Naive thymus-derived CD4-positive, alpha-beta T cell (primary cell): Measurements from ENCODE around the gene PCDHGA6. TPM values are rescaled to one million over a fixed set of nuclear protein-coding genes. Genes with fewer than 3 reads are reported as not detected.
A peak's percentile ranks its signal among the peaks of the same experiment; 100 is the strongest.
"Not testable (repeated sequence)": the region's sequence is repeated elsewhere in the genome, so short reads cannot be mapped to it uniquely, and the experiment has no call there.

Experiments
- ATAC-seq: fragments of 150-1000 bp; cut with Tn5 transposase; 2 replicates; pipeline ENCODE4 v1.10.0; 2021; ENCODE audit warnings: mild to moderate bottlenecking, moderate library complexity
- CTCF ChIA-PET: fragments of 350-600 bp; sonication (Branson Sonifier 250); formaldehyde crosslinking; loops from one replicate; lab custom pipeline; 2021; ENCODE audit warnings: antibody characterized with exemption; lab: Charles Lee
- POLR2A ChIA-PET: fragments of 350-600 bp; sonication (Branson Sonifier 250); formaldehyde crosslinking; loops from one replicate; lab custom pipeline; 2021; ENCODE audit warnings: antibody characterized with exemption, inconsistent platforms; lab: Charles Lee
- DNase-seq, 9 donors: peaks; one replicate each; pipeline versions ENCODE4 v3.0.0 to v3.0.0-alpha.2; 2020 to 2022; ENCODE audit warnings: mixed read lengths in 1 of 9
- H3K27ac ChIP-seq: one replicate; pipeline ENCODE4 v1.7.0; 2013; ENCODE audit warnings: mild to moderate bottlenecking, low read depth, low read length, moderate library complexity
- H3K27me3 ChIP-seq, 2 donors: one replicate each; pipeline ENCODE4 v1.7.0; 2013; ENCODE audit warnings: low read length in 2 of 2, mild to moderate bottlenecking in 2 of 2, moderate library complexity in 2 of 2; ENCODE audit not compliant: control insufficient read depth in 2 of 2, insufficient read depth in 2 of 2
- H3K36me3 ChIP-seq, 3 experiments: 1 replicate in 2 of 3; 2 replicates in 1 of 3; pipeline ENCODE4 v1.7.0; 2013; ENCODE audit warnings: low read length in 3 of 3, mild to moderate bottlenecking in 3 of 3, moderate library complexity in 1 of 3; ENCODE audit not compliant: insufficient read depth in 3 of 3, control insufficient read depth in 2 of 3
- H3K4me1 ChIP-seq, 2 donors: one replicate each; pipeline ENCODE4 v1.7.0; 2013; ENCODE audit warnings: low read length in 2 of 2, mild to moderate bottlenecking in 2 of 2, moderate library complexity in 1 of 2; ENCODE audit not compliant: control insufficient read depth in 2 of 2, insufficient read depth in 2 of 2
- H3K4me3 ChIP-seq: 2 replicates; pipeline ENCODE4 v1.7.0; 2013; ENCODE audit warnings: mild to moderate bottlenecking, low read length
- H3K9me3 ChIP-seq, 3 experiments: 1 replicate in 2 of 3; 2 replicates in 1 of 3; pipeline ENCODE4 v1.7.0; 2013; ENCODE audit warnings: low read length in 3 of 3; ENCODE audit not compliant: control insufficient read depth in 2 of 3
- H3K27ac Mint-ChIP-seq, 9 donors: one replicate each; pipeline ENCODE4 v1.8.0; 2020 to 2022; ENCODE audit warnings: mixed read lengths in 9 of 9, mild to moderate bottlenecking in 8 of 9, moderate library complexity in 5 of 9, inconsistent platforms in 2 of 9
- H3K27me3 Mint-ChIP-seq, 5 donors: one replicate each; pipeline ENCODE4 v1.8.0; 2021 to 2022; ENCODE audit warnings: mixed read lengths in 5 of 5, mild to moderate bottlenecking in 1 of 5
- H3K36me3 Mint-ChIP-seq, 5 donors: one replicate each; pipeline ENCODE4 v1.8.0; 2020 to 2022; ENCODE audit warnings: mixed read lengths in 5 of 5, mild to moderate bottlenecking in 3 of 5, inconsistent platforms in 1 of 5
- H3K4me1 Mint-ChIP-seq, 7 donors: one replicate each; pipeline ENCODE4 v1.8.0; 2020 to 2022; ENCODE audit warnings: mixed read lengths in 7 of 7, mild to moderate bottlenecking in 3 of 7, inconsistent platforms in 1 of 7
- H3K4me3 Mint-ChIP-seq, 10 donors: one replicate each; pipeline ENCODE4 v1.8.0; 2020 to 2022; ENCODE audit warnings: mild to moderate bottlenecking in 10 of 10, mixed read lengths in 10 of 10, moderate library complexity in 6 of 10, inconsistent platforms in 2 of 10
- H3K9me3 Mint-ChIP-seq, 11 donors: one replicate each; pipeline ENCODE4 v1.8.0; 2020 to 2022; ENCODE audit warnings: mixed read lengths in 11 of 11, mild to moderate bottlenecking in 4 of 11, inconsistent platforms in 1 of 11, moderate library complexity in 1 of 11
- intact Hi-C, 2 donors: fragments of 100-400 bp; cut with micrococcal nuclease; formaldehyde crosslinking; loops; one replicate each; pipeline ENCODE4 v1.15.1; 2023
- polyA plus RNA-seq, 2 donors: library from polyadenylated mRNA; unstranded; fragments of 300-500 nt; fragmentation: Illumina TruSeq; gene quantifications; one replicate each; pipeline ENCODE4 v1.2.3, GENCODE V29; 2021
- total RNA-seq, 6 experiments: library from RNA in 5 of 6; stranded (reverse) in 5 of 6; gene quantifications; 1 replicate in 5 of 6; 2 replicates in 1 of 6; pipeline ENCODE4 v1.2.3 and lab custom pipeline; 2021 to 2026

The PCDHGA6 gene
- total and polyA plus RNA-seq, 7 experiments from 2014 or later, result 0.24 to 0.70 (median 0.35) TPM; not detected in 2

DNA sequence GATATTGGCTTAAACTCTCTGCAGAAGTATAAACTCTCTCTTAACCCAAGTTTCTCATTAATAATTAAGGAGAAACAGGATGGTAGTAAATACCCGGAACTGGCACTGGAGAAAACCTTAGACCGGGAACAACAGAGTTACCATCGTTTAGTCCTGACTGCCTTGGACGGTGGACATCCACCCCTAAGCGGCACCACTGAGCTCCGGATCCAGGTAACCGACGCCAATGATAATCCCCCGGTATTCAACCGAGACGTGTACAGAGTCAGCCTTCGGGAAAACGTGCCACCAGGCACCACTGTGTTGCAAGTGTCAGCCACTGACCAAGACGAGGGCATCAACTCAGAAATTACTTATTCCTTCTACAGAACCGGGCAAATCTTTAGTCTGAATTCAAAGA is 24.9 kb downstream of the PCDHGA6 start:
- no peak for DNase-seq
- H3K9me3 Mint-ChIP-seq, result peaks cover 4 to 82% (median 38%) of the 10 kb centered on the region in 11 donors

DNA sequence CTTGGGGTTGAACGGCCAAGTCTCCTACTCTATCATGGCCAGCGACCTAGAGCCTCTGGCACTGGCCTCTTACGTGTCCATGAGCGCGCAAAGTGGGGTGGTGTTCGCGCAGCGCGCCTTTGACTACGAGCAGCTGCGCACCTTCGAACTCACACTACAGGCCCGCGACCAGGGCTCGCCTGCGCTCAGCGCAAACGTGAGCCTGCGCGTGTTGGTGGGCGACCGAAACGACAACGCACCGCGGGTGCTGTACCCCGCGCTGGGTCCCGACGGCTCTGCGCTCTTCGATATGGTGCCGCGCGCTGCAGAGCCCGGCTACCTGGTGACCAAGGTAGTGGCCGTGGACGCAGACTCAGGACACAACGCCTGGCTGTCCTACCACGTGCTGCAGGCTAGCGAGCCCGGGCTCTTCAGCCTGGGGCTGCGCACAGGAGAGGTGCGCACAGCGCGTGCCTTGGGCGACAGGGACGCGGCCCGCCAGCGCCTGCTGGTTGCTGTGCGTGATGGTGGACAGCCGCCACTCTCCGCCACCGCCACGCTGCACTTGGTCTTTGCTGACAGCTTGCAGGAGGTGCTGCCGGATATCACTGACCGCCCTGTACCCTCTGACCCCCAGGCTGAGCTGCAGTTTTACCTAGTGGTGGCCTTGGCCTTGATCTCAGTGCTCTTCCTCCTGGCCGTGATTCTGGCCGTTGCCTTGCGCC is 26.0 kb downstream of the PCDHGA6 start:
- H3K27me3 ChIP-seq, result peaks cover 2 to 18% of the 10 kb centered on the region in 2 donors
- intact Hi-C loops, result no loop called here
- no peak overlapping the region for H3K4me3 ChIP-seq
- ChIA-PET POLR2A (no interaction called here), CTCF (no interaction called here)
- peaks cover 48 to 84% (median 70%) of the 10 kb centered on the region in 5 donors for H3K27me3 Mint-ChIP-seq
- H3K27ac Mint-ChIP-seq, result peak overlapping the region in 4 of 9 donors; percentile 10 to 74 (median 66)
- ATAC-seq (no peak), DNase-seq (no peak)
- peaks cover 0 to 6% (median 2%) of the 10 kb centered on the region in 7 donors for H3K4me1 Mint-ChIP-seq
- H3K4me1 ChIP-seq, result no peaks in the 10 kb centered on the region
- H3K9me3 ChIP-seq, result peaks cover 0 to 35% (median 0%) of the 10 kb centered on the region in 3 experiments
- H3K27ac ChIP-seq, result no peak overlapping the region
- peaks cover 4 to 82% (median 41%) of the 10 kb centered on the region in 11 donors for H3K9me3 Mint-ChIP-seq
- H3K4me3 Mint-ChIP-seq, result peak overlapping the region in 5 of 10 donors; percentile 3 to 71 (median 23)
- no peaks in the 10 kb centered on the region for H3K36me3 ChIP-seq
- H3K36me3 Mint-ChIP-seq, result peaks cover 4 to 29% (median 9%) of the 10 kb centered on the region in 5 donors

More for the DNA sequence above, 24.9 kb downstream of the PCDHGA6 start:
- no peak for ATAC-seq
- H3K9me3 ChIP-seq, result peaks cover 0 to 45% (median 0%) of the 10 kb centered on the region in 3 experiments
- no peak overlapping the region for H3K27ac ChIP-seq
- peak overlapping the region in 2 of 9 donors; percentile 43 to 83 for H3K27ac Mint-ChIP-seq
- intact Hi-C loops, result no loop called here
- peaks cover 2 to 18% of the 10 kb centered on the region in 2 donors for H3K27me3 ChIP-seq
- peak overlapping the region in 3 of 10 donors; percentile 23 to 41 (median 33) for H3K4me3 Mint-ChIP-seq
- peaks cover 4 to 28% (median 9%) of the 10 kb centered on the region in 5 donors for H3K36me3 Mint-ChIP-seq
- H3K4me1 Mint-ChIP-seq, result peaks cover 0 to 6% (median 2%) of the 10 kb centered on the region in 7 donors
- no peak overlapping the region for H3K4me3 ChIP-seq
- ChIA-PET CTCF (no interaction called here), POLR2A (no interaction called here)
- H3K36me3 ChIP-seq, result no peaks in the 10 kb centered on the region
- H3K4me1 ChIP-seq, result no peaks in the 10 kb centered on the region
- H3K27me3 Mint-ChIP-seq, result peaks cover 50 to 83% (median 70%) of the 10 kb centered on the region in 5 donors

DNA sequence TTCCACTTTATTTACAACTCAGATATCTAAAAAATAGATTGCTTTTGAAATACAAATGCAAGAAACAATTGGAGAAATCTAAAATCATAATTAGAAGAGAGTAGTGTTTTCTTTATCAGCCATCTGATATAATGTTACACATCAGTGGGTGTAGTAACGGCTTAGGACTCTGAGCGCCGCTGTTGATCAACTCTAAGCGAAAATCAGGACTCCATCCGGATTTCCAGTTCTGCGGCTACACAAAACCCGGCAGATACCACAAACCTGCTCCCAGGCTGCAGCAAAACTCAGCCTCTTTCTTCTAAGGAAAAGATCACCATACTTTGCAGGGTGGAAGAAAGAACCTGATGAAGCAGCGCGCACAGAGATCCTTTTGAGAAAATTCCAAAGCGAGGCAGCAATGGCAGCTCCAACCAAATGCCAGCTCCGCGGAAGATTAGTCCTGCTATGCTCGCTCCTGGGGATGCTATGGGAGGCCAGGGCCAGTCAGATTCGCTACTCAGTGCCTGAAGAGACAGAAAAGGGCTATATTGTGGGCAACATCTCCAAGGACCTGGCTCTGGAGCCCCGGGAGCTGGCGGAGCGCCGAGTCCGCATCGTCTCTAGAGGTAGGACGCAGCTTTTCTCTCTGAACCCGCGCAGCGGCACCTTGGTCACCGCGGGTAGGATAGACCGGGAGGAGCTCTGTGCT is 29.0 kb downstream of the PCDHGA6 start, which contains the start of gene PCDHGA9:
PCDHGA9 (plus strand) TSS at position 226 of the 691 bp plus-strand sequence; CDS start at position 401, 175 bp downstream.
- ATAC-seq, result no peak
- Mint-ChIP-seq H3K36me3 (peaks cover 4 to 34% (median 9%) of the 10 kb centered on the region in 5 donors), H3K4me3 (peak within 1 kb of the TSS in 9 of 10 donors; percentile 28 to 76 (median 68)), H3K27ac (peak within 1 kb of the TSS in 3 of 9 donors; percentile 8 to 49 (median 49)), H3K9me3 (peaks cover 5 to 82% (median 41%) of the 10 kb centered on the region in 11 donors), H3K27me3 (peaks cover 50 to 82% (median 74%) of the 10 kb centered on the region in 5 donors), H3K4me1 (peaks cover 0 to 10% (median 4%) of the 10 kb centered on the region in 7 donors)
- peaks cover 0 to 34% (median 0%) of the 10 kb centered on the region in 3 experiments for H3K9me3 ChIP-seq
- intact Hi-C loops, result no loop called here
- H3K36me3 ChIP-seq, result no peaks in the 10 kb centered on the region
- POLR2A ChIA-PET, result no interaction called here
- DNase-seq, result no peak
- CTCF ChIA-PET, result no interaction called here
- H3K27me3 ChIP-seq, result peaks cover 7 to 26% of the 10 kb centered on the region in 2 donors
- no peak within 1 kb of the TSS for H3K4me3 ChIP-seq
- H3K4me1 ChIP-seq, result no peaks in the 10 kb centered on the region
- no peak within 1 kb of the TSS for H3K27ac ChIP-seq

DNA sequence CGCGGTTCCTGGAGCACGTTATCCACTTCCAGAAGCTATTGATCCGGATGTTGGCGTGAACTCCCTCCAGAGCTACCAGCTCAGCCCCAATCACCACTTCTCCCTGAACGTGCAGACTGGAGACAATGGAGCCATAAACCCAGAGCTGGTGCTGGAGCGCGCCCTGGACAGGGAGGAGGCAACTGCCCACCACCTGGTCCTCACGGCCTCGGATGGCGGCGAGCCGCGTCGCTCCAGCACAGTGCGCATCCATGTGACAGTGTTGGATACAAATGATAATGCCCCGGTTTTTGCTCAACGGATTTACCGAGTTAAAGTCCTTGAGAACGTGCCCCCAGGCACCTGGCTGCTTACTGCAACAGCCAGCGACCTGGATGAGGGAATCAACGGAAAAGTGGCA is 29.7 kb downstream of the PCDHGA6 start:
- peaks cover 8 to 26% of the 10 kb centered on the region in 2 donors for H3K27me3 ChIP-seq
- Mint-ChIP-seq H3K9me3 (peaks cover 7 to 88% (median 45%) of the 10 kb centered on the region in 11 donors), H3K27ac (peak overlapping the region in 2 of 9 donors; percentile 49), H3K4me3 (peak overlapping the region in 3 of 10 donors; percentile 29 to 69 (median 56)), H3K27me3 (peaks cover 57 to 86% (median 81%) of the 10 kb centered on the region in 5 donors), H3K4me1 (peaks cover 0 to 16% (median 5%) of the 10 kb centered on the region in 7 donors), H3K36me3 (peaks cover 6 to 37% (median 9%) of the 10 kb centered on the region in 5 donors)
- H3K36me3 ChIP-seq, result no peaks in the 10 kb centered on the region
- no peaks in the 10 kb centered on the region for H3K4me1 ChIP-seq
- H3K9me3 ChIP-seq, result peaks cover 0 to 39% (median 0%) of the 10 kb centered on the region in 3 experiments
- ChIA-PET CTCF (no interaction called here), POLR2A (no interaction called here)
- ATAC-seq (no peak), DNase-seq (no peak)
- intact Hi-C loops, result no loop called here
- no peak overlapping the region for H3K4me3 ChIP-seq
- H3K27ac ChIP-seq, result no peak overlapping the region

DNA sequence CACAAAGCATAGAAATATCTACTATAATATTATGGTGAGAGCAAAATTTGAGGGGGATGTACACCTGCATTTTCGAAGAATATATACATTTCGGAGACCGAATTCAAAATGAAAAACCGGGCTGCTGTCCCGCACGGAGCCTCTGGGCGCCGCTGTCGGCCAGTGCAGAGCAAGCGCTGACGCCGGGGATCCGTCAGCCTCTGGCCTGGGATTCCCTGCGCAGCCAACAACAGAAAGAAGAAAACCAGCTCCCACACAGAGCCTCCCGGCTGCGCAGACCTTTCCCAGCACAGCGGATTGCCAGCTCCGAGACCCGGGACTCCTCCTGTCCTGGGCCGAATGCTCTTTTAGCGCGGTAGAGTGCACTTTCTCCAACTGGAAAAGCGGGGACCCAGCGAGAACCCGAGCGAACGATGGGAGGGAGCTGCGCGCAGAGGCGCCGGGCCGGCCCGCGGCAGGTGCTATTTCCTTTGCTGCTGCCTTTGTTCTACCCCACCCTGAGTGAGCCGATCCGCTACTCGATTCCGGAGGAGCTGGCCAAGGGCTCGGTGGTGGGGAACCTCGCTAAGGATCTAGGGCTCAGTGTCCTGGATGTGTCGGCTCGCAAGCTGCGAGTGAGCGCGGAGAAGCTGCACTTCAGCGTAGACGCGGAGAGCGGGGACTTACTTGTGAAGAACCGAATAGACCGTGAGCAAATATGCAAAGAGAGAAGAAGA is 34.3 kb downstream of the PCDHGA6 start, which contains the start of gene PCDHGB6:
PCDHGB6 (plus strand) TSS at position 232 of the 716 bp plus-strand sequence; CDS start at position 414, 182 bp downstream.
- peak within 1 kb of the TSS in 4 of 9 donors; percentile 5 to 79 (median 35) for H3K27ac Mint-ChIP-seq
- intact Hi-C loops, H3K4me3 ChIP-seq, H3K36me3 ChIP-seq, H3K27ac ChIP-seq, H3K4me1 ChIP-seq, CTCF ChIA-PET: not testable (repeated sequence)
- Histone ChIP-seq H3K9me3 (peaks cover 0 to 33% (median 0%) of the 10 kb centered on the region in 3 experiments), H3K27me3 (peaks cover 10 to 20% of the 10 kb centered on the region in 2 donors)
- POLR2A ChIA-PET, result interaction anchor here (0.5 kb wide), 1 partner anchor 155 kb away, joined by 5 read pairs; no protein-coding TSS in a partner anchor
- H3K27me3 Mint-ChIP-seq, result peaks cover 54 to 80% (median 76%) of the 10 kb centered on the region in 5 donors
- DNase-seq (peak in 3 of 9 donors; percentile 27 to 34 (median 34)), ATAC-seq (peak; percentile 71)
- peaks cover 7 to 32% (median 12%) of the 10 kb centered on the region in 5 donors for H3K36me3 Mint-ChIP-seq
- peaks cover 2 to 14% (median 4%) of the 10 kb centered on the region in 7 donors for H3K4me1 Mint-ChIP-seq
- H3K9me3 Mint-ChIP-seq, result peaks cover 10 to 82% (median 47%) of the 10 kb centered on the region in 11 donors
- H3K4me3 Mint-ChIP-seq, result peak within 1 kb of the TSS in 9 of 10 donors; percentile 33 to 80 (median 66)
